Measurements from ENCODE around the gene BMP6.

DNA sequence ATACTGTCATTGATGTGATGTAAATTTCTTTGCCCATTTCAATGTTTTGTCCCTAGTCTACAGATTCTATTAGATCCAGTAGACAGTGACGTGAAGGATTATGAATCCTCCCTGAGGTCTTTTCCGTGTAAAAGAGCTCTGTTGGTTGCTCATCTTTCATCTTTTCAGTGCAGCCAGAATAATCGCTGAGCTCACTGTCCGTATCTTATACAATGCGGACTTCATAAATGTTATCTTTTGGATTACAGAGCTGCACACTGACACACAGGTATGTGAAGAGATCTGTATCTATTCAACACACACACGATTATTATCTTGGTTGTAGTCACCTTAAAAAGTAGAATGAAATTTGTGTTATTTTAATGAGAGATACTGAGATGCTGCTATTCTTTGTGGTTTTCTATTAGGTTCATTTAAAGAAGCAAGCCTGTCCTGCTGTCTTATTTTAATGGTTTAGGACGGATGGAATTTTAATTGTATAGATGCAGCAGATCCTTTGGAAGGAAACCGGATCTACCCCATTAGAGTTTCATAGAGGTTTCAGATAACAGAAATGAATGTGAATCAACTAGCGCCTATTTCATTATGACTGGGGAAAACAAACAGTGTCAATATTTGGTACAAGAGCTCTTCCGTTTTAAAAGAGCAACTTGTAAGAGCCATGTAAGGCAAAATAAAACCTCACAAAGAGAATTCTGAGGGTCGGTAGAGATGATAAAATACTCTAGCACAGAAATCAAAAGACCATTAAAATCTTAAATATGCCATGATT, 79.4 kb downstream of the BMP6 start:
- TF ChIP-seq, protein P1, sequence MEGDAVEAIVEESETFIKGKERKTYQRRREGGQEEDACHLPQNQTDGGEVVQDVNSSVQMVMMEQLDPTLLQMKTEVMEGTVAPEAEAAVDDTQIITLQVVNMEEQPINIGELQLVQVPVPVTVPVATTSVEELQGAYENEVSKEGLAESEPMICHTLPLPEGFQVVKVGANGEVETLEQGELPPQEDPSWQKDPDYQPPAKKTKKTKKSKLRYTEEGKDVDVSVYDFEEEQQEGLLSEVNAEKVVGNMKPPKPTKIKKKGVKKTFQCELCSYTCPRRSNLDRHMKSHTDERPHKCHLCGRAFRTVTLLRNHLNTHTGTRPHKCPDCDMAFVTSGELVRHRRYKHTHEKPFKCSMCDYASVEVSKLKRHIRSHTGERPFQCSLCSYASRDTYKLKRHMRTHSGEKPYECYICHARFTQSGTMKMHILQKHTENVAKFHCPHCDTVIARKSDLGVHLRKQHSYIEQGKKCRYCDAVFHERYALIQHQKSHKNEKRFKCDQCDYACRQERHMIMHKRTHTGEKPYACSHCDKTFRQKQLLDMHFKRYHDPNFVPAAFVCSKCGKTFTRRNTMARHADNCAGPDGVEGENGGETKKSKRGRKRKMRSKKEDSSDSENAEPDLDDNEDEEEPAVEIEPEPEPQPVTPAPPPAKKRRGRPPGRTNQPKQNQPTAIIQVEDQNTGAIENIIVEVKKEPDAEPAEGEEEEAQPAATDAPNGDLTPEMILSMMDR (IDR thresholded peaks at IDR 0.05): no peak
- TF ChIP-seq POLR2AphosphoS5 (IDR thresholded peaks at IDR 0.05; ENCODE audit: insufficient read depth in 1 of 2, low read depth in 1 of 2) (no peak), POLR2A (IDR thresholded peaks at IDR 0.05) (no peak)

All from vagina (tissue), 2 donors.